GDM1 (cell line): ENCODE results near the gene RECQL5.

Experiments used
- DNase-seq: peaks from one replicate; lab custom pipeline; 2025; lab: John Stamatoyannopoulos, UW

RECQL5 gene

DNA sequence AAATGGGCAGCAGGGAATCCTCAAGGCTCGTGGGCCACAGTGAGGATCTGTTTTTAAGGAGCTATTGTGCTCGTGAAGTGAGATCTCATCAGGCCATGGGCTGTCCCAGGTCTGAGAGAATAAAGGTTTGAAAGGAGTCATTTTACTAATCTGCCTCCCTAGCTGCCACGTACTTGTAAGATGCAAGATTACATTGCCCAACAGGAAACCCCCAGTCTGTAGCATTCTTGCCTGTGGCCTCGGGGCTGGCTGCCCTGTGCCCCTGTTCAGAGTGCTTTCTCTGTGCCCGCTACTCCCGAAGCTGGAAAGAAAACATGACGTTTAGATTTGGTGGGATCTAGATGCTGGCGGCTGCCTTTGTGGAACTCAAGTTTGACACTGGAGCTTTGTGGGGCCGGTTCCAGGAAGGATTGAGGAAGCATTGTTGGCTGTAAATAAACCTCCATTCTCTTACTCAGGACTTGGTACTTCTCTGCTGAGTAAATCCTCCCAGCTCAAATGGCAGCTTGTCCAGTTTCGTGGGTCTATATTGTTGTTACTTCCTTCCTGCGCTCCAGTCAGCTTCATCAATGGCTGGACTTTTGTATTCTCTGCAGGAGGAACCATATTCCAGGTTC lies 21.4 kb upstream of the RECQL5 start:
- DNase-seq = no peak

DNA sequence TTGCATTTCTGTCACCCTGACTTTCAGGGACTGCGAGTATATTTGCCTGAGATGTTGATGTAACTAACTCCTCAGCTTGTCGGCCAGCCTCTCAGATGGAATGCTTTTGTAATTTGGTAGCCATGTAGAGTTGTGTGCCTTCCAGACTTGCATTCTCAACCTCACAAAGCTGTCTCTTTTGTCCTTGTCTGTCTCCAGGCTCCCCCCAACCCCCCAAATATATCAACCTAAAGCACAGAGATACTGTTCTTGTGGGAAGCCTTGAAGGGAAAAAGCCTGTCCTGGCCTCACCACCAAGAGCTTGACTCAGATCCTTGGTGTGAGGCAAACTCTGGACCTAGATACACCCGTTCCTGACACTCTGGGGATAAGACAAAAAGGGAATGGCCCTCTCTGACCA lies 18.5 kb upstream of the RECQL5 start:
- DNase-seq = no peak

DNA sequence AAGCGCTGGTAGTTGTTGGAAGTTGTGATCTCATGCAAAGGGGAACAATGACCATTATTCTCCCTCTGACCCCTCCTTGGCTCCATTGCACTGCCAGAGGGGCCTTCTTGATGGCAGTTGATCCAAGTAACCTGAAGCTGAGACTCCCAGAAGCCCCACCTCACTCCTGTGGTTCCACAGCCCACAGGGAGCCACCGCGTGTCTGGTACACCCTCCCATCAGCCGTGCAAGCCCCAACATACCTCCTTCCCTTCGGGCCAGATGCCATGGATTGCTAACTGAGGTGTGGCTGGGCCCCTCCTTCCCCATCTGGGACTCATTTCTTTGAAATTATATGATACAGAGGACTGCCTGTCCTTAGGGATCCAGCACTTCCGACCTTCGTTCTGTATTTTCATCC lies 18.0 kb upstream of the RECQL5 start:
- no peak for DNase-seq

DNA sequence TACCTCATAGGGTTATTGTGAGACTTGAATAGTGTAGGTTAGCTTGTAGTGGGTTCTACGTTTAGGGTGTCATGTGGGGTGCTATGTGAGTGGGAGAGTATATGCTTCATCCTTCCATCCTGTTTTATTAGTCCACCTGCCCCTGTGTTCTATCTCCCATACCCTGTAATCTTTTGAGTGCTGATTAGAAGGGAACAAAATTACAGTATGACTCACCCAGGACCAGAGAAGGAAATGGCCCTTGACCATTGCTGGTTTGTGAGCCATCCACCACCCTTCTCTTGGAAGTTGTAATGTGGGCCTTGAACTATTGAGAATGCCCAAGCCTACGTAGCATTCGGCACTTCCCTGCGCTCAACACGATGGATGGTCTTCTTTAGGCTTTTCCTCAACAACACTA lies 17.3 kb upstream of the RECQL5 start:
- no peak for DNase-seq

DNA sequence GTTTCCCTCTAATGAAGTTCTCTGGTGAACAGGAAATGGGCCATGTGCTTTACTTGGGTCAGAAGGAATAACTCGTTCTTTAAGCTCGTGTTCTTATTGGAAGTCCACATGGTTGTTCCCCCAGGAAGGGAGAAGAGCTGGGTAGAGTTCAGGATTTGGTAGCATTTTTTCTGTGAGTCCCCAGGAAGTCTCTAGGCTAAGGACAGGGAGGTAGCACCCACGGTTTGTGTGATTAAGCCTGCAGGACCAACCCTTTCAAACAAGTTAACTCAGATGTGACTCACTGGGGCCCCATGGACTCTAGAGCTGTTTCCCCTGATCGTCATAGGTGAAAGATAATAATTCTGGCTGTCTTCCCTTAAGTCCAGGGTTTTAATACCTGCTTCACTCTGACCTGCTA lies 16.6 kb upstream of the RECQL5 start:
- DNase-seq = no peak

DNA sequence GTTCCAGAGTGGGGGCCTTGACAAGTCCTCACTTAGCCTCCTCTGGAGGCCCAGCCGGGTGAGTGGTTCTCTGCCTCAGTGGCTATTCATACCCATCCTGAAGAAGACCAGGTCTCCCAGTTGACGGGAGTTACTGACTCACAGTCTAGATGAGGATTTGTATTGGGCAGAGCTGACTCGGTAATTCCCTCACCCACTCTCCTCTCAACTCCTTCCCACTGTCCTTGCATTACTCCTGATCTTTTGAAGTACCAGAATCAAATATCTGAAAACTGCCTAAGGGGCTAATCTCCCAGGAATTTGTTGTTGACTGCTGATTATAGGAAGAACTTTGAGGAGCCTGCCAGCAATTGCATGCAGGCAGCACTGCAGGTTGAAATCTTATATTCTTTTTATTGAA lies 14.3 kb upstream of the RECQL5 start:
- no peak for DNase-seq

DNA sequence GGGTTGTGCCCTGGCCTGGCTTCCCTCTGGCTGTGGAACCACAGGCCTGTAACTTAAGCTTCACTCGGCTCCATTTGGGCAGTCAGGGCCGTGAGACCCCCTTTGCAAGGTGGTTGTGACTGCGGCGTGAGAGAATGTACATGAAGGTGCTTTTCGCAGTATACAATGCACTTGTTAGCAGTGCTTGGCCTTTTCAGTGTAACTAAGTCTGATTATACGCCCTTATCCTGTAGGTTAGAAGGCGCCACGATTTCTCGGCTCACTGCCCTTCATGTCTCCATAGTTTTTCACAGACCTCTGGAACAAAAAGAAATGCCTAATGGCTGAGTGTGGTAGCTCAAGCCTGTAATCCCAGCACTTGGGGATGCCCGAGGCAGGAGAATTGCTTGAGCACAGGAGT lies 13.5 kb upstream of the RECQL5 start:
- no peak for DNase-seq

DNA sequence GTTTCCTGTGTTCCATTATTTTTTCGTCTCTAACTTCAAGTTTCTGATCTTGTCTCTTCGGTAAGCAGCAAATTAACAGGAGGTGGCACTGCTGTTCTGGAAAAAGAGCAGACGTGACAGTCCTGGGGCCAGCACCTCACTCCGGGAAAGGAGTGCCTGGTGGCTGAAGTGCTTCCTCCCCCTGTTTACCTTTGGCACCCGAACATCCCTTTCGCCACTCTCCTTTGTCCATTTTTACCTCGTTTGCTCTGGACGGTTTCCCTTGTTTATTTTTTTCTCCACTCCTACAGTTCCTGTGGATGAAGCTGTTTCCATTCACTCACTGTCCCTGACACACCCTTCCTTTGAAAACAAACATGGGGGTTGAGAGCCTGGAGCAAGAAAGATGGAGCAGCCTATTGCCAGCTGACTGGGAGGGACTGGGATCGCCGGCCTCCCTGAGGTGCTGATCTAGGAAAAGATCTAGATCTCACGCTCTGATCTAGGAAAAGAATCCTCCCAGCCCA lies 12.8 kb upstream of the RECQL5 start:
- no peak for DNase-seq

DNA sequence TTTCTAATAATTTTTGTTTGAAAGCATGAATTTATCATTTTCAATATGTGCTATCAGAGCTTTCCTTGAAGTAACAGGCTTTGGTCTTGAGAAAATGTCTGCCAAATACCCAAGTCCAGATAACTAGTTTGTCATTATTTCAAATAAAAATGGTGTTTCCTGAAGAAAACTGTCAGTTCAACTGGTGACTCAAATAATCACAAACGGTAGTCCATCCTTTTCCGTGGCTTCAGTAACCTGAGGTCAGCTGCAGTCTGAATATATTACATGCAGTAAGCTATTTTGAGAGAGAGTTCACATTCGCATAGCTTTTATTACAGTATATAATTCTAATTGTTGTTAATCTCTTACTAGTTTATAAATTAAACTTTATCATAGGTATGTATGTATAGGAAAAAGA lies 9.5 kb upstream of the RECQL5 start:
- no peak for DNase-seq

DNA sequence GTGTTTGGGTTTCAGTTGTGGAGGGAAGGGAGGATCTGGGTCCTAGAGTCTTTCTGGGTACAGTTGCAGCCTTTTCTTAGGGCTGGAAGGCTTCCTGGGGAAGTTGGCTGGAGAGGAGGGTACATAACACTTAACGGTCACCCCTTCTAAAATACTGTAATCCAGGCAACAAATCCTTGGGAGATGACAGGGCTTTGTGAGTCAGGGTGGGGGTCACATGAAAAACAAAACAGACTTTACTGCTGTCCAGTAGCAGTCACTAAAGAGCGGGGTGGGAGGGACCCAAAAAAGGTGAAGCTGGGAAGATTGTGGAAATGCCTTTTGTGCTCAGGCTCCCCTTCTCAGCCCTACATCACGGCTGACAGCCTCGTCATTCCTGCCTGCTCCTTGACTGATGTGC lies 6.5 kb upstream of the RECQL5 start:
- no peak for DNase-seq

DNA sequence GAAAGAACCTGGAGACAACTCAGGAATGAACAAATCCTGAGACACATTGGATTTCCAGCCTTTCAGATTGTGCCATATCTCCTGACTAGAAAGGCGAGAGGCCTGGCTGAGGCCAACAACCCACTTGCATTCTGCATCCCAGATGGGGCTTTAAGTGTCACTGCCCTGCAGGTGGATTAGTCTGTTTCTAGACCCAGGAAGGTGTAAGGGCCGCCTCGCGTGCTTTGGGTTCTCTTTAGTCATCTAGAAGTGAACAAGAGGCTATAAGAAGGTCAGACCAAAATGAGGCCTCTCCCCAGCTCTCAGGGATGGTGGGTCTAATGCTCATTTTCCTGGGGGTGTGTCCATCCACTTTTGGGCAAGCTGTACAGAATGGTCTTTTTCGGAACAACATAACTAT lies 5.1 kb upstream of the RECQL5 start:
- no peak for DNase-seq

DNA sequence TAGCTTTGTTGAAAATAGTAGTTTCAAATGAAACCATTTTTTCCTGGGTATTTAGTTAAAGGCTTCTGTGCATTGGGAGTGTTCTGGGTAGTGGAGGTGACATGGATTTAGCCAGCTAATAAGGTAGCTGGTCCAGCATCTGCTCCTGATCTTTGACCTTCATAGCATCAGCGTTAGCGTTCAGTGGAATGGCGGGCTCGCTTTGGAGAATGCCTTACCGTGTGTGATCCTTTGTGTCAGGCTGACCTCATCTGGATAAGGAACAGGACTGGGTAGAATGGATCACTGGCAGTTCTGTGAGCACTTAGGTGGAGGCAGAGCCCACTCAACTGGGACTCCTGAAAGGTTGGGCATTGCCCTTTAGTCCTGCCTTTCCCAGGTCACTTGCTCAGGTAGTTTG lies 3.9 kb upstream of the RECQL5 start:
- DNase-seq = no peak

DNA sequence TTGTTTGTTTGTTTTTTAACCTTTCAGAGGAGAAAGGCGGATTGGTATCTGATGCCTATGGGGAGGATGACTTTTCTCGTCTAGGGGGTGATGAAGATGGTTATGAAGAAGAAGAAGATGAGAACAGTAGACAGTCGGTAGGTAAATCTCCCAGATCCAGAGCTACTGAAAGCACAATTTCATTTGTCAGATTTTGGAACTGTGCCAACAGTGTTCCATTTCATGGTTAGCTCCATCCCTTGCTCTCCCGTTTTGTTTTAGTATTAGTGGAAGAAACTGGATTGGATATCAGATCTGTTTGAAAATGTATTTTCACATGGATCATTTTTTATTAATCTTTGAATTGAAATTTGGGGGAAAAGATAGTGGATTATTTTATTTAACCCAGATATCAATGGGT lies 1.5 kb upstream of the RECQL5 start:
- no peak for DNase-seq

DNA sequence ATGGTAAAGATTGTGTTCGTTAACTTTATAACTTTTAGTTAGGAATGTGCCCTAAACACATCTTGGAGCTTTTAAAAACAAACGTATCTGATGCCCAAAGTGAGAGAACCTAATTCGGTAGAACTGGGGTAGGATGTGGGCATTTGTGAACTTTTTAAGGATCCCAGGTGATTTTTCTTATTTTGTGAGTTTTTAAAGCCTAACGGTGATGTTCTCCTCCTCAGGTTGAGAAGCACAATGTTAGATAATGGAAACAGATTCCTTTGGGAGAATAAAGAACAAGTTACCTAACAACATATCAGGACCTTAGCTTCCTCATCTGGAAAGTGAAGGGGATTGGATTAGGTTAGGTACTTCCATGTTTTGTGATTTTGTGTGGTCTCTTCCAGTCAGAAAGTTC lies 871 bp upstream of the RECQL5 start:
- no peak for DNase-seq

DNA sequence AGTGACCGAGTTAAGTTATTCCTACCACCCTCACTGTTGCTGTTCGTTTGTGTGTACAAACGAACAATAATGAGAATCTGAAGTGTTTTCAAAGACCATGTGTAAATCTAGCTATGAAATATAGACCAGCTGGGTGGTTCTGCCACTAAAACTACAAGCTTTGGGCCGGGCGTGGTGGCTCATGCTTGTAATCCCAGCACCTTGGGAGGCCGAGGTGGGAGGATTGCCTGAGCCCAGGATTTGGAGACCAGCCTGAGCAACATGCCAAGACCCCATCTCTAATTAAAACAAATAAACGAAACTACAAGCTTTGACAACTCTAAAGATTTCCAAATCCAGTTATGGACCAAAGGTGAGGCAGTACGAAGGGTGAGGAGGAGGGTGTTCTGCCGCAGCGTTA lies 973 bp downstream of the RECQL5 start:
- no peak for DNase-seq

DNA sequence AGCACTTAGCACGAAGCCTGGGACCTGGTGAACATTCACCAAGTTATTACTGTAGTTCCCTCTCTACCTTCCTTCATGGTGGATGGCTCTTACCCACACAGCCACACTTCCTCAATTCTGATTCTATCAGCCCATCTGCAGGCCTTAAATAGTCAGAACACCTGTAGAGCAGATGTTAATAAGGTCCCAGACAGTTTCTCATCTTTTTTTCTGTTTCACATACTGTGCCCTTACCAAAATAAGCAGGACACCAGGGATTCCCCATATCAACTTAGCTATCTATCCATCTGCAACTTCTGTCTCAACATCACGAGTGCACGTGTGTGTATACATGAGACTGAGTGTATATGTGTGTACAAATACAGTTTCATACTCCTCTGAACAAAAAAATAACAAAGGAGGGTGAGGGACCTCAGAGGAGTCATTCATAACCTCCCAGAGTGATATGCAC lies 2.8 kb downstream of the RECQL5 start:
- no peak for DNase-seq

DNA sequence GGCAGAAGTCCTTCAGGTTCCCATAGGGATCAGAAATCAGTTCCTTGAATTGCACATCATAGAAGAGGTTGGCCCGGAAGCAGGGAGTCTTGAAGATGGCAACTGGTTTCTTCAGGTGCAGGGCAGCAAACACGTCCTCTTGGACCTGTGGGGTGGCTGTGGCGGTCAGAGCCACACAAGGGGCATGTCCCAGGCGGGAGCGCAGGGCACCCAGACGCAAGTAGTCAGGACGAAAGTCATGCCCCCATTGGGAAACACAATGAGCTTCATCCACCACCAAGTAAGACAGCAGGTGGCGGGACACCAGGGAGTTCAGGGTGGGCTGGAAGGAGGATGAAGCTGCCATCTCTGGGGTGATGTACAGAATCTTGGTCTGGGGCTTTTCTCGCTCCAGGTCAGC lies 4.4 kb downstream of the RECQL5 start:
- DNase-seq = no peak

DNA sequence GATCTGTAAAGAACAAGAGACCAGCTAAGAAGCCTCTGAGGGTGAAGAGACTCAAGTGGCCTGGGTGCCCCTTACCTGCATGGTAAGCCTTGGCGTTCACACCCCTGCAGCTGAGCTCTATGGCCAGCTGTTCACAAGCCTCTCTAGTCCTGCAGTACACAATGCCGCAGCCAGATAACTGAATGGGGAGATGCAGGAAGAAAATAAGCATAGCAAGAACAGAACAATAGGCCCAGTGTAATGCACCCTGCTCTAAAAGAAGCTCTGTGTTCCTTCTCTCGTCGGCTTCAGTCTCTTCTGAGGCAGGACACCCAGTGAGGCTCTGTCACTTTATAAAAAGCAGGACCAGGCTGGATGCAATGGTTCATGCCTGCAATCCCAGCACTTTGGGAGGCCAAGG lies 5.4 kb downstream of the RECQL5 start:
- DNase-seq = no peak

DNA sequence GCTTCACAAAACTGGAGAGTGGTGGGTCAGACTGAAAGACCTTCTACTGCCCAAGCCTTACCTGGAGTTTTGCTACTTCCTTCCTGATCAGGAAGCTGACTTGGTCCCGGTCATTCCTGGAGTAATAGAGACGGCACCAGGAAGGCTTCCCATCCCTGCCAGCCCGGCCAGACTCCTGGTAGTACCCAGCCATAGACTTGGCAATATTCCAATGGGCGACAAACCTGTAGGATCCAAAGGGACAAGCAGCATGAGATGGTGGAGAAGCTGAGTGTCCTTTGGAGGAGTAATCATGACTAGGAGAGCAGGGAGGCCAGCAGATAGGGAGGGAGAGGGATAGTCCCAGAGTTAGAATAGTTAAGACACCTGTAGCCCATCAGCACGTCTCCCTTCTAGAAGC lies 8.7 kb downstream of the RECQL5 start:
- DNase-seq = no peak

DNA sequence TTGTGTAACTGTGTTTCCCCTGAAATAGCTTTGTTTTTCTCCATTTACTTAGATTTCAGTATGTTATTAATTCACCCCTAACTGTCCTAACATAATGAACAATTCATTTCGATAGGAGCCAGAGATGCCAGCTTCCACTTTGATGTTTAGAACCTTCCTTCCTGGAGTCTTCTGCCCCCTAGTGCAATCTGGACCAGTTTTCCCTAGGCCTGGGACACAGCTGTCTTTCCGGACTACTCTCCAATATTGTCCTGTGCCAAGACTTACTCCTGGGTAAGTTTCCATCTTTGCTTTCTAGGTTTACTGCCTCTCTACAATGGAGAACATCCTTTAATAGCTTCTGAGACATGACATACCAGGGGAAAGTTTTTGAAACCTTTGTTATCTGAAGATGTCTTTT lies 12.8 kb downstream of the RECQL5 start:
- no peak for DNase-seq

DNA sequence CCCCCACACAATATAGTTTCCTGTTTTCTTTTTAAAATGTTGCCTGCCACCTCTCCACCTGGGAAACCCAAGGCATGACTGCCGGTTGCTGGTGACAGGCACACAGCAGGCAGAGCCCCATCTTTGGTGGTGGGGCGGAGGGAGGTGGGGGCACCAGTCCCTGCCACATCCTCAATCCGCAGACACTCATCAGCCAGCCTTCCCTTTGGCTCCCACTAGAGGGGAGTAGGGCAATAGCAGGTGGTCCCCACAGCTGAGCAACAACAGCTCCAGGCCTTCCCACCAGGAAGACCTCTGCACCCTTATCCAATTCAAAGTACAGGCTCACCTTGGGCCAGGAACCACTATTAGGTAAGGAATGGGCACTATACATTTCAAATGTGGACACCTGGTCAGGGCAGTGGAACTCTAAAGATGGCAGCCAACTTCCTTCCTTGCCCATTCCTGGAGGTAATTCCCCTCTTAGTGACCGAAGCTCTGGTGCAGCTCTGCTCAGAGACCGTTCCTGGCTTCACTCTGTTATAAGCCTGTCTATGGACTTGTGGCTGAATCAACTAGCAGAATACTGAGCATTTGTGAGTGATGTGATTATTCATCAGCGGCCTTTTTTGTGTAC lies 13.9 kb downstream of the RECQL5 start:
- DNase-seq = peak; percentile 41

DNA sequence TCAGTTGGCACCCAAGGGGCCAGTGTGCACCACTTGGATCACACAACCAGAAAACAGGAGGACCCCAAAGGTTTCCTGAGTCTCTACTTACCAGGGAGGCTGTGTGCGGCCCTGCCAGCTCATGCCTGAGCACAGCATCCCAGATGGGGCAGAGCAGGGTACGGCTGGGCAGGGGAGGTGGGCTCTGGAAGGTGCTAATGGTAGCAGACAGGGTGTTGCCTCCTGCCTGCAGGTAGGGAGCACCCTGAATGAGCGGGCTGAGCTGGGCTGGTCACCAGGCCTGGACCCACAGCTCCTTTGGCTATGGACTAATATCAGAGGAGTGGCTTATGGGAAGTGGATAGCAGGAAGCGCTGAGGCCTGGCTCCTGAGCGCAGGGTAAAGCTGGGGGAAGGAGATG lies 14.6 kb downstream of the RECQL5 start:
- no peak for DNase-seq

DNA sequence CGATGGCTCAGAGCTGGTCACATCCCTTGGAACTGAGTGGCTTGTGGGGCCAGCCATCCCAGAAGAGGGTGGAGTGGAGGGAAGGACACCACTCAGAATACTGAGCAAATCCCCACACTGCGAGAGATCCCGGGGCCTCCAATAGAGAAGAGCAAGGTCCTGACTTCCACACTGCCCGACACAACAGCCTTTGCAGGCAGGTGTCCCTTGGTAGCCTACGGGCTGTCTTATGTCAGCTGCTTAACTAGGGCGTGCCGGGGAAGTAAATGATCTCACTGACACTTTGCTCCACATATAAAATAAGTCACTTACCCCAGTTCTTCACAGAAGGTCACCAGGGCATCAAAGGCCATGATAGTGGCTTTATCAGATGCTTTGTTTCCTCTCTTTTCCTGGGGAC lies 16.1 kb downstream of the RECQL5 start:
- no peak for DNase-seq

DNA sequence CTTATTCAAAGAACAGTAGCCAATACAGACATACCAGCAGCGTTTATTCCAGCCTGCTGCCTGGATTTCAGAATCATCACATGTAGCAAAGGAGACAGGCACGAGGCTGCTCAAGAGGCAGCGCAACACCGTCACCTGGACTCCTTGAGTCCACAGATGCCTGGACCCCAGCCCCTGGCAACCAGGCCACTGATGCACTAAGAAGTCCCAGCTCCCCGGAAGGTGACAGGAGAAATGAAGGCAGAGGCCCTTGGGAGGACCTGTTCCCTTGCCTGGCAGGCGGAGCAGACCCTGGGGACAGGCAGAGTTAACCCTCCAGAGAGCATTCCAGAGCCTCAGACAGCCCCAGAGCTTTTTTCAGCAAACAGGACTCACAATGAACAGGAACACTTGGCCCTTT lies 17.3 kb downstream of the RECQL5 start:
- DNase-seq = no peak
